ENCODE results near the gene ZNF789. TPM values are rescaled to one million over a fixed set of nuclear protein-coding genes. Genes with fewer than 3 reads are reported as not detected.

Gene ZNF789
- total and polyA plus RNA-seq, 9 of the 15 experiments (the other 6 are each of a cell fraction or from before 2014, with no cell fraction given), result 6.1 to 57.0 (median 24.8) TPM

DNA sequence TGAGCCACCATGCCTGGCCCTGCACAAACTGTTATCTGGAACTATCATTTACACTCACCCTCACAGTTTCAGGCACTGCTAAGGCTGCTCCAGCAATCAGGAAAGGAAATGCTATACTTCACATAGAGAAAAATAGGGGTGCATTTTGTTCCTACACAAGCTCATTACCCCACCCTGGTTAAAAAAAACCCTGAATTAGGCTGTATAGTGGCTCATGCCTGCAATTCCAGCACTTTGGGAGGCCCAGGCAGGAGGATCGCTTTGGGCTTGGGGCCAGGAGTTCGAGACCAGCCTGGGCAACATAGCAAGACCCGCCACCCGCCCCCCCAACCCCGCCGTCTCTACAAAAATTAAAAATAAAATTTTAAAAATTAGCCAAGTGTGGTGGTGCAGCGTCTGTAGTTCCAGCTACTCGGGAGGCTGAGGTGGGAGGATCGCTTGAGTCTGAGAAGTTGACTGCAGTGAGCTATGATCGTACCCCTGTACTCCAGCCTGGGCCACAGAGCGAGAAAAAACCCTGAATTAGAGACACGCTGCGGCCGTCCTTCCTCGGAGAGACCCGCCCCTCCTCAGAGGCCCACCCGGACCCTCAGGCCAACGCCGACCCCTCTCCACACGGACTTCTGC lies 34.6 kb upstream of the ZNF789 start (continued):
- TF ChIP-seq, protein P1, sequence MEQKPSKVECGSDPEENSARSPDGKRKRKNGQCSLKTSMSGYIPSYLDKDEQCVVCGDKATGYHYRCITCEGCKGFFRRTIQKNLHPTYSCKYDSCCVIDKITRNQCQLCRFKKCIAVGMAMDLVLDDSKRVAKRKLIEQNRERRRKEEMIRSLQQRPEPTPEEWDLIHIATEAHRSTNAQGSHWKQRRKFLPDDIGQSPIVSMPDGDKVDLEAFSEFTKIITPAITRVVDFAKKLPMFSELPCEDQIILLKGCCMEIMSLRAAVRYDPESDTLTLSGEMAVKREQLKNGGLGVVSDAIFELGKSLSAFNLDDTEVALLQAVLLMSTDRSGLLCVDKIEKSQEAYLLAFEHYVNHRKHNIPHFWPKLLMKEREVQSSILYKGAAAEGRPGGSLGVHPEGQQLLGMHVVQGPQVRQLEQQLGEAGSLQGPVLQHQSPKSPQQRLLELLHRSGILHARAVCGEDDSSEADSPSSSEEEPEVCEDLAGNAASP (IDR thresholded peaks at IDR 0.05), result no peak
- TF ChIP-seq TAL1 (IDR thresholded peaks at IDR 0.05), result no peak
- no peak for TF ChIP-seq ZNF174 (CRISPR knock-in tag; IDR thresholded peaks at IDR 0.05)
- no peak for TF ChIP-seq ZNF551 (CRISPR knock-in tag; IDR thresholded peaks at IDR 0.05)
- TF ChIP-seq SREBF1 (IDR thresholded peaks at IDR 0.05; ENCODE audit: borderline replicate concordance, low read depth, low read length), result no peak
- no peak for TF ChIP-seq KDM1A (IDR thresholded peaks at IDR 0.05)
- TF ChIP-seq PRPF4 (IDR thresholded peaks at IDR 0.05; ENCODE audit: insufficient read depth, low read depth, low read length, poor library complexity, severe bottlenecking), result no peak
- TF ChIP-seq TCFL5 (CRISPR knock-in tag; conservative IDR thresholded peaks at IDR 0.05), result no peak
- 0 out of 2 replicates have a peak, but pooled peaks have one; percentile 7 for TF ChIP-seq DPF2 (IDR thresholded peaks at IDR 0.05)
- TF ChIP-seq KAT8 (IDR thresholded peaks at IDR 0.05; ENCODE audit: low read depth), result no peak
- TF ChIP-seq ZBTB1 (CRISPR knock-in tag; IDR thresholded peaks at IDR 0.05; ENCODE audit: borderline replicate concordance, low read depth), result no peak
- TF ChIP-seq TBP (optimal IDR thresholded peaks at IDR 0.05; ENCODE audit: low read depth, low read length), result no peak
- TF ChIP-seq CREM (IDR thresholded peaks at IDR 0.05; ENCODE audit: low read depth), result no peak
- no peak for TF ChIP-seq CREBBP (IDR thresholded peaks at IDR 0.05; ENCODE audit: low read depth, low read length)
- TF ChIP-seq, protein P2, sequence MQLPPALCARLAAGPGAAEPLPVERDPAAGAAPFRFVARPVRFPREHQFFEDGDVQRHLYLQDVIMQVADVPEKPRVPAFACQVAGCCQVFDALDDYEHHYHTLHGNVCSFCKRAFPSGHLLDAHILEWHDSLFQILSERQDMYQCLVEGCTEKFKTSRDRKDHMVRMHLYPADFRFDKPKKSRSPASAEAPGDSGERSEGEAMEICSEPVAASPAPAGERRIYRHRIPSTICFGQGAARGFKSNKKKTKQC (CRISPR knock-in tag; IDR thresholded peaks at IDR 0.05), result no peak
- TF ChIP-seq NCOA1 (IDR thresholded peaks at IDR 0.05; ENCODE audit: low read depth), result 0 out of 2 replicates have a peak, but pooled peaks have one; percentile 24
- TF ChIP-seq, protein P3, sequence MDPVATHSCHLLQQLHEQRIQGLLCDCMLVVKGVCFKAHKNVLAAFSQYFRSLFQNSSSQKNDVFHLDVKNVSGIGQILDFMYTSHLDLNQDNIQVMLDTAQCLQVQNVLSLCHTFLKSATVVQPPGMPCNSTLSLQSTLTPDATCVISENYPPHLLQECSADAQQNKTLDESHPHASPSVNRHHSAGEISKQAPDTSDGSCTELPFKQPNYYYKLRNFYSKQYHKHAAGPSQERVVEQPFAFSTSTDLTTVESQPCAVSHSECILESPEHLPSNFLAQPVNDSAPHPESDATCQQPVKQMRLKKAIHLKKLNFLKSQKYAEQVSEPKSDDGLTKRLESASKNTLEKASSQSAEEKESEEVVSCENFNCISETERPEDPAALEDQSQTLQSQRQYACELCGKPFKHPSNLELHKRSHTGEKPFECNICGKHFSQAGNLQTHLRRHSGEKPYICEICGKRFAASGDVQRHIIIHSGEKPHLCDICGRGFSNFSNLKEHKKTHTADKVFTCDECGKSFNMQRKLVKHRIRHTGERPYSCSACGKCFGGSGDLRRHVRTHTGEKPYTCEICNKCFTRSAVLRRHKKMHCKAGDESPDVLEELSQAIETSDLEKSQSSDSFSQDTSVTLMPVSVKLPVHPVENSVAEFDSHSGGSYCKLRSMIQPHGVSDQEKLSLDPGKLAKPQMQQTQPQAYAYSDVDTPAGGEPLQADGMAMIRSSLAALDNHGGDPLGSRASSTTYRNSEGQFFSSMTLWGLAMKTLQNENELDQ (CRISPR knock-in tag; IDR thresholded peaks at IDR 0.05; ENCODE audit: borderline replicate concordance), result no peak
- TF ChIP-seq HDAC8 (tag; IDR thresholded peaks at IDR 0.05), result no peak
- TF ChIP-seq HLTF (IDR thresholded peaks at IDR 0.05), result no peak
- TF ChIP-seq MYC (IDR thresholded peaks at IDR 0.05; ENCODE audit: low read depth, low read length), result no peak
- peak; percentile 40; the same call in 1 of the 2 replicates for TF ChIP-seq MYC (CRISPR knock-in tag; IDR thresholded peaks at IDR 0.05; ENCODE audit: borderline replicate concordance, low read depth)
- TF ChIP-seq TAF1 (IDR thresholded peaks at IDR 0.05; ENCODE audit: control insufficient read depth, extremely low read depth, insufficient read depth, low read length, severe bottlenecking), result no peak
- TF ChIP-seq, protein P4, sequence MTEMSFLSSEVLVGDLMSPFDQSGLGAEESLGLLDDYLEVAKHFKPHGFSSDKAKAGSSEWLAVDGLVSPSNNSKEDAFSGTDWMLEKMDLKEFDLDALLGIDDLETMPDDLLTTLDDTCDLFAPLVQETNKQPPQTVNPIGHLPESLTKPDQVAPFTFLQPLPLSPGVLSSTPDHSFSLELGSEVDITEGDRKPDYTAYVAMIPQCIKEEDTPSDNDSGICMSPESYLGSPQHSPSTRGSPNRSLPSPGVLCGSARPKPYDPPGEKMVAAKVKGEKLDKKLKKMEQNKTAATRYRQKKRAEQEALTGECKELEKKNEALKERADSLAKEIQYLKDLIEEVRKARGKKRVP (CRISPR knock-in tag; IDR thresholded peaks at IDR 0.05), result no peak
- TF ChIP-seq ZFP36 (IDR thresholded peaks at IDR 0.05; ENCODE audit: low read depth, low read length, partially characterized antibody), result no peak
- no peak for TF ChIP-seq ZNF324 (CRISPR knock-in tag; IDR thresholded peaks at IDR 0.05)

Measured in K562 (cell line).